ENCODE measurements around the gene ZDHHC20. TPM values are rescaled to one million over a fixed set of nuclear protein-coding genes. Genes with fewer than 3 reads are reported as not detected.
"Not testable (repeated sequence)": the region's sequence is repeated elsewhere in the genome, so short reads cannot be mapped to it uniquely, and the experiment has no call there.

The ZDHHC20 gene
- total and polyA plus RNA-seq, 2 of the 13 experiments (the other 11 are each of a cell fraction or from before 2014, with no cell fraction given): 19.9 to 59.9 TPM

DNA sequence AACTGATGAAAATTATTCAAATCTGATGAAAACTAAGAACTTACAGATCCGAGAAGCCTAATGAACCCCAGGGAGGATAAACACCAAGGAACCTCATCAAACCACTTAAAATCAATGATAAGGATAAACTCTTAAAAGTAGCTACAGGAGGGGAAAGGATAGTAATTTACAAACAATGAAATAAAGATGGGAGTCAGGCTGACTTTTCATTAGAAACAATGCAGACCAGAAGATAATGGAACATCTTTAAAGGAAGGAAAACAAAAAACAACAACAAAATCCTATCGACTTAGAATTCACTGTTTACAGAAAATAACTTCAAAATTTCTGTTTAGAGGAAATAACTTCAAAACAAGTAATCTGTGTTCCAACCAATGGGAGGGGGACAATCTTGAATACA, 73.4 kb downstream of the ZDHHC20 start:
- H3K27me3 ChIP-seq (ENCODE audit: control insufficient read depth in 1 of 2, insufficient read depth in 2 of 2, low read length in 2 of 2): no peaks in the 10 kb centered on the region
- TF ChIP-seq ZNF33B (CRISPR knock-in tag; IDR thresholded peaks at IDR 0.05): no peak
- peak; percentile 85 for TF ChIP-seq ZNF317 (CRISPR knock-in tag; IDR thresholded peaks at IDR 0.05)
- ChIA-PET POLR2A (no interaction called here), CTCF (ENCODE audit: low intra/inter-chr PET ratio, low total read pairs) (no interaction called here)
- H3K79me2 ChIP-seq (ENCODE audit: insufficient read depth, low read length): no peaks in the 10 kb centered on the region
- H3K4me3 ChIP-seq (replicated peaks in 1 of 3; ENCODE audit: insufficient read depth in 1 of 3, low read depth in 2 of 3, low read length in 3 of 3): no peak overlapping the region
- BruUV-seq (replicated peaks): no TSS peak
- intact Hi-C loops (cut with micrococcal nuclease; ENCODE audit: unreplicated experiment) (no loop called here), in situ Hi-C loops (cut with HindIII; ENCODE audit: extremely low pct_ligation_motif_present, low pct_unique_long_range_greater_than_20kb) (no loop called here)
- H3K27ac ChIP-seq (ENCODE audit: extremely low read length, insufficient read depth, low read length): no peak overlapping the region
- H3K4me1 ChIP-seq (ENCODE audit: insufficient read depth, low read length): no peaks in the 10 kb centered on the region
- WGBS (ENCODE audit: low lambda C conversion rate): 98% methylated on average over 2 of the region's 2 CpGs
- ATAC-seq (no peak), FAIRE-seq (no peak), DNase-seq (ENCODE audit: low spot score) (no peak)
- H3K9me3 ChIP-seq (ENCODE audit: low read length): no peaks in the 10 kb centered on the region
- H3K4me2 ChIP-seq (ENCODE audit: low read depth, low read length): no peak overlapping the region
- no peak overlapping the region for H3K9ac ChIP-seq (ENCODE audit: insufficient read depth, low read depth, low read length)
- H4K20me1 ChIP-seq (ENCODE audit: insufficient read depth, low read length): no peaks in the 10 kb centered on the region
- peaks cover 3 to 43% of the 10 kb centered on the region in 2 experiments; a peak in 4 of 5 replicates for H3K36me3 ChIP-seq (replicated peaks in 1 of 2; ENCODE audit: control insufficient read depth in 1 of 2, insufficient read depth in 2 of 2, low read length in 2 of 2)
- H2AFZ ChIP-seq (ENCODE audit: low read length): no peak overlapping the region

DNA sequence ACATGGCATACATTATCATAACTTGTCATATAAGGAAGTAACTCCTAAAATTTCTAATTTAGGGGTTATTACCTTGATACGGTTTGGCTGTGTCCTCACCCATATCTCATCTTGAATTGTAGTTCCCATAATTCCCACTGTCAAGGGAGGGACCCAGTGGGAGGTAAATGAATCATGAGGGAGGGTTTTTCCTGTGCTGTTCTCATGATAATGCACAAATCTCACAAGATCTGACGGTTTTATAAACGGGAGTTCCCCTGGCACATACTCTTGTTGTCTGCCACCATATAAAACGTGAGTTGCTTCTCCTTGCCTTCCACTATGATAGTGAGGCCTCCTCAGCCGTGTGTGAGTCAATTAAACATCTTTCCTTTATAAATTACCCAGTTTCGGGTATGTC, 76.0 kb downstream of the ZDHHC20 start:
- no peak overlapping the region for H3K4me3 ChIP-seq (replicated peaks in 1 of 3; ENCODE audit: insufficient read depth in 1 of 3, low read depth in 2 of 3, low read length in 3 of 3)
- no peaks in the 10 kb centered on the region for H3K9me3 ChIP-seq (ENCODE audit: low read length)
- DNase-seq (ENCODE audit: low spot score): no peak
- peaks cover 2 to 29% of the 10 kb centered on the region in 2 experiments; a peak in 4 of 5 replicates for H3K36me3 ChIP-seq (replicated peaks in 1 of 2; ENCODE audit: control insufficient read depth in 1 of 2, insufficient read depth in 2 of 2, low read length in 2 of 2)
- ATAC-seq: no peak
- no peak for FAIRE-seq
- POLR2A ChIA-PET: no interaction called here
- BruUV-seq (replicated peaks): no TSS peak
- H3K9ac ChIP-seq (ENCODE audit: insufficient read depth, low read depth, low read length): no peak overlapping the region
- TF ChIP-seq ZSCAN9 (CRISPR knock-in tag; IDR thresholded peaks at IDR 0.05; ENCODE audit: borderline replicate concordance) (no peak), ZFP41 (CRISPR knock-in tag; IDR thresholded peaks at IDR 0.05; ENCODE audit: borderline replicate concordance) (no peak)
- intact Hi-C loops (cut with micrococcal nuclease; ENCODE audit: unreplicated experiment) (no loop called here), in situ Hi-C loops (cut with HindIII; ENCODE audit: extremely low pct_ligation_motif_present, low pct_unique_long_range_greater_than_20kb) (no loop called here)
- no peaks in the 10 kb centered on the region for H4K20me1 ChIP-seq (ENCODE audit: insufficient read depth, low read length)
- no peak overlapping the region for H3K4me2 ChIP-seq (ENCODE audit: low read depth, low read length)
- CTCF ChIA-PET (ENCODE audit: low intra/inter-chr PET ratio, low total read pairs): no interaction called here
- H3K79me2 ChIP-seq (ENCODE audit: insufficient read depth, low read length): no peaks in the 10 kb centered on the region
- H2AFZ ChIP-seq (ENCODE audit: low read length): no peak overlapping the region
- no peak overlapping the region for H3K27ac ChIP-seq (ENCODE audit: extremely low read length, insufficient read depth, low read length)
- H3K27me3 ChIP-seq (ENCODE audit: control insufficient read depth in 1 of 2, insufficient read depth in 2 of 2, low read length in 2 of 2): no peaks in the 10 kb centered on the region
- H3K4me1 ChIP-seq (ENCODE audit: insufficient read depth, low read length): no peaks in the 10 kb centered on the region
- 95% methylated on average over 6 of the region's 6 CpGs for WGBS (ENCODE audit: low lambda C conversion rate)

GRCh38 chr13:21376998-21377985, 81.8 kb downstream of the ZDHHC20 start:
- WGBS (ENCODE audit: low lambda C conversion rate): 89% methylated on average over 36 of the region's 36 CpGs
- H3K27ac ChIP-seq (ENCODE audit: extremely low read length, insufficient read depth, low read length); CTCF ChIA-PET (ENCODE audit: low intra/inter-chr PET ratio, low total read pairs); H4K20me1 ChIP-seq (ENCODE audit: insufficient read depth, low read length); H3K27me3 ChIP-seq (ENCODE audit: control insufficient read depth in 1 of 2, insufficient read depth in 2 of 2, low read length in 2 of 2); H3K79me2 ChIP-seq (ENCODE audit: insufficient read depth, low read length); H3K9ac ChIP-seq (ENCODE audit: insufficient read depth, low read depth, low read length); H2AFZ ChIP-seq (ENCODE audit: low read length); DNase-seq (ENCODE audit: low spot score); H3K4me1 ChIP-seq (ENCODE audit: insufficient read depth, low read length); FAIRE-seq; BruUV-seq (replicated peaks); POLR2A ChIA-PET; H3K4me2 ChIP-seq (ENCODE audit: low read depth, low read length); H3K4me3 ChIP-seq (replicated peaks in 1 of 3; ENCODE audit: insufficient read depth in 1 of 3, low read depth in 2 of 3, low read length in 3 of 3); ATAC-seq; intact Hi-C loops (cut with micrococcal nuclease; ENCODE audit: unreplicated experiment); in situ Hi-C loops (cut with HindIII; ENCODE audit: extremely low pct_ligation_motif_present, low pct_unique_long_range_greater_than_20kb); H3K9me3 ChIP-seq (ENCODE audit: low read length): not testable (repeated sequence)
- H3K36me3 ChIP-seq (replicated peaks in 1 of 2; ENCODE audit: control insufficient read depth in 1 of 2, insufficient read depth in 2 of 2, low read length in 2 of 2): peaks cover 3 to 17% of the 10 kb centered on the region in 2 experiments; a peak in 4 of 5 replicates
